Tibial nerve (tissue), 3 donors: Measurements from ENCODE around the gene TBC1D10B.

Experiments used
- POLR2A ChIP-seq, 2 donors: fragments of 450-650 bp; IDR thresholded peaks; one replicate each; pipeline ENCODE4 v1.6.1; 2017; ENCODE audit warnings: antibody characterized with exemption in 2 of 2, mild to moderate bottlenecking in 2 of 2, moderate library complexity in 2 of 2
- TF ChIP-seq, protein P1 (sequence below), 5 experiments: fragments of 200-600 bp in 3 of 5; fragments of 450-650 bp in 2 of 5; sonication (generic) in 3 of 5; IDR thresholded peaks; one replicate each; pipeline ENCODE4 v1.5.1; 2016 to 2019; ENCODE audit warnings: antibody characterized with exemption in 5 of 5, mild to moderate bottlenecking in 3 of 5, moderate library complexity in 2 of 5

DNA sequence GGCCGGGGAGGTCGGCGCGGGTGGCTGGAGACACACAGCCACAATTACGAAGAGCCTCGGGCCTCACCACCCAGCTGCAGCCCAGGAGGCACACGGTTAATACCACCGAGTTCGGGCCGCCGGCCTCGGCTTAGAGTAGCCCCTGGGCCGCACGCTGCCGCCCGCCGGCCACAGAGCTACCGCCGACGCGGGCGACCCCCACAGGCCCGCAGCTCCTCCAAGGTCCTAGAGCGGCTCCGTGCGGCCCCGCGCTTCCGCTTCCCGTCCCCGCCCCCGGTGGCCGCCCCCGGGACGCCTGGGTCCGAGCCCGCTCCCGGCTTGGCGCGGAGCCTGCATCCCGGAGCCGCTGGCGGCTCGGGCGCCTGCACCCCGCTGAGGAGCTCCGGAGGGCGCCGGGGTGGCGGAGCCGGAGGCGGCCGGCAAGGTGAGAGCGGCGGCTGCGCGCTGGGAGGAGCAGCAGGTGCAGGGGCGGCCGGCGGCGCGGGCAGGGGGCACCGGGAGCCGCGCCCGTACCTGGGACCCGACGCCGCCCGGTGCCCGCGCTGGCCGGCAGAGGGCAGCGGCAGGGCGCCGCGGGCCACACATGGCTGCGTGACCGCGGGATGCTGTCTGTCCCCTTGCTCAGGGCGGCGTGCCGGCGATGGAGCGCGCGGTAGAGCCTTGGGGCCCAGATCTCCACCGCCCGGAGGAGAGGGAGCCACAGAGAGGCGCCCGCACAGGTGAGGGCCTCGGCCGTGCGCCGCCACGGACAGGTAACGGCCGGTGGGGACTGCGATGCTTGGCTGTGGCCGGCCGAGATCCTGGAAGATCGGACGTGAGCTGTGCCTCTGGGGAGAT, 25.1 kb upstream of the TBC1D10B start, which contains the start of gene ZNF48:
- TF ChIP-seq, protein P1, sequence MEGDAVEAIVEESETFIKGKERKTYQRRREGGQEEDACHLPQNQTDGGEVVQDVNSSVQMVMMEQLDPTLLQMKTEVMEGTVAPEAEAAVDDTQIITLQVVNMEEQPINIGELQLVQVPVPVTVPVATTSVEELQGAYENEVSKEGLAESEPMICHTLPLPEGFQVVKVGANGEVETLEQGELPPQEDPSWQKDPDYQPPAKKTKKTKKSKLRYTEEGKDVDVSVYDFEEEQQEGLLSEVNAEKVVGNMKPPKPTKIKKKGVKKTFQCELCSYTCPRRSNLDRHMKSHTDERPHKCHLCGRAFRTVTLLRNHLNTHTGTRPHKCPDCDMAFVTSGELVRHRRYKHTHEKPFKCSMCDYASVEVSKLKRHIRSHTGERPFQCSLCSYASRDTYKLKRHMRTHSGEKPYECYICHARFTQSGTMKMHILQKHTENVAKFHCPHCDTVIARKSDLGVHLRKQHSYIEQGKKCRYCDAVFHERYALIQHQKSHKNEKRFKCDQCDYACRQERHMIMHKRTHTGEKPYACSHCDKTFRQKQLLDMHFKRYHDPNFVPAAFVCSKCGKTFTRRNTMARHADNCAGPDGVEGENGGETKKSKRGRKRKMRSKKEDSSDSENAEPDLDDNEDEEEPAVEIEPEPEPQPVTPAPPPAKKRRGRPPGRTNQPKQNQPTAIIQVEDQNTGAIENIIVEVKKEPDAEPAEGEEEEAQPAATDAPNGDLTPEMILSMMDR (IDR thresholded peaks at IDR 0.05) = peak; percentile 17 to 75 (median 37)
- TF ChIP-seq POLR2A (IDR thresholded peaks at IDR 0.05) = peak in 1 of 2 donors; percentile 32
